HPDE6-E6E7 (cell line): Measurements from ENCODE around the gene CTRB1.
A peak's percentile ranks its signal among the peaks of the same experiment; 100 is the strongest.
"Not testable (repeated sequence)": the region's sequence is repeated elsewhere in the genome, so short reads cannot be mapped to it uniquely, and the experiment has no call there.

ENCODE experiments used
- DNase-seq: peaks from one replicate; pipeline ENCODE4 v3.0.0; 2011; ENCODE audit warnings: missing footprints; ENCODE audit errors: extremely low spot score

CTRB1 gene

GRCh38 chr16:75254359-75254837 lies 35.6 kb downstream of the CTRB1 start:
- DNase-seq, result peak; percentile 89

GRCh38 chr16:75256059-75256571 lies 37.3 kb downstream of the CTRB1 start:
- no peak for DNase-seq

GRCh38 chr16:75256696-75257343 lies 38.0 kb downstream of the CTRB1 start:
- DNase-seq, result no peak

- no peak for DNase-seq
Observed at GRCh38 chr16:75257886-75258806, 39.4 kb downstream of the CTRB1 start.

GRCh38 chr16:75258807-75259141 lies 40.0 kb downstream of the CTRB1 start:
- DNase-seq, result no peak

GRCh38 chr16:75260851-75261589 lies 42.2 kb downstream of the CTRB1 start:
- no peak for DNase-seq

- DNase-seq, result no peak
Observed at GRCh38 chr16:75261590-75262078, 42.8 kb downstream of the CTRB1 start.

- no peak for DNase-seq
Observed at GRCh38 chr16:75262104-75262799, 43.5 kb downstream of the CTRB1 start.

GRCh38 chr16:75262800-75263127 lies 44.0 kb downstream of the CTRB1 start:
- DNase-seq, result no peak

GRCh38 chr16:75263291-75263962 lies 44.6 kb downstream of the CTRB1 start:
- no peak for DNase-seq

GRCh38 chr16:75263963-75264445 lies 45.2 kb downstream of the CTRB1 start:
- no peak for DNase-seq

GRCh38 chr16:75264457-75264998 lies 45.7 kb downstream of the CTRB1 start:
- no peak for DNase-seq

GRCh38 chr16:75264999-75265910 lies 46.5 kb downstream of the CTRB1 start:
- DNase-seq, result no peak

GRCh38 chr16:75265911-75266701 lies 47.3 kb downstream of the CTRB1 start:
- DNase-seq, result peak; percentile 88

GRCh38 chr16:75266738-75267630 lies 48.2 kb downstream of the CTRB1 start:
- no peak for DNase-seq

GRCh38 chr16:75267631-75268264 lies 49.0 kb downstream of the CTRB1 start:
- DNase-seq, result peak; percentile 97

GRCh38 chr16:75269358-75269757 lies 50.6 kb downstream of the CTRB1 start:
- not testable (repeated sequence) for DNase-seq
